Activated CD8-positive, alpha-beta memory T cell treated with anti-CD3 and anti-CD28 coated beads for 36 hours (primary cell): ENCODE data around the gene TTC36. TPM values are rescaled to one million over a fixed set of nuclear protein-coding genes. Genes with fewer than 3 reads are reported as not detected.
"Not testable (repeated sequence)": the region's sequence is repeated elsewhere in the genome, so short reads cannot be mapped to it uniquely, and the experiment has no call there.

ENCODE experiments used
- CTCF ChIA-PET: fragments of 350-600 bp; sonication (Branson Sonifier 250); formaldehyde crosslinking; loops from one replicate; lab custom pipeline; 2021; ENCODE audit warnings: antibody characterized with exemption; lab: Charles Lee
- POLR2A ChIA-PET: fragments of 350-600 bp; sonication (Branson Sonifier 250); formaldehyde crosslinking; loops from one replicate; lab custom pipeline; 2021; ENCODE audit warnings: antibody characterized with exemption; lab: Charles Lee
- total RNA-seq, 2 experiments: library from RNA; stranded (reverse); gene quantifications; one replicate each; pipeline ENCODE4 v1.2.3, GENCODE V29; 2021

TTC36 gene
- total RNA-seq, 2 experiments from 2014 or later = 0.38 to 0.52 TPM

- ChIA-PET CTCF (interaction anchor here (1.0 to 1.8 kb wide), 3 partner anchors 17 to 118 kb away, joined by 3 to 5 read pairs (median 3); no protein-coding TSS in a partner anchor), POLR2A (interaction anchor here (0.5 to 1.0 kb wide), 4 partner anchors 8 to 338 kb away, joined by 3 to 7 read pairs (median 4); no protein-coding TSS in a partner anchor)
Observed at GRCh38 chr11:118571701-118572060, 44.4 kb downstream of the TTC36 start.

- ChIA-PET POLR2A (interaction anchor here (0.5 to 1.0 kb wide), 4 partner anchors 9 to 337 kb away, joined by 3 to 7 read pairs (median 4); no protein-coding TSS in a partner anchor), CTCF (interaction anchor here (0.8 to 1.8 kb wide), 4 partner anchors 17 to 118 kb away, joined by 3 to 5 read pairs (median 3); no protein-coding TSS in a partner anchor)
Observed at GRCh38 chr11:118572061-118572980, 45.0 kb downstream of the TTC36 start, which contains the start of gene ARCN1. TSS of gene ARCN1 (plus strand) at chr11:118572409. CDS start at chr11:118572548, 139 bp downstream.

GRCh38 chr11:118572981-118573550 lies 45.8 kb downstream of the TTC36 start:
- ChIA-PET CTCF (interaction anchor here (0.8 to 1.2 kb wide), 2 partner anchors 39 to 117 kb away, joined by 3 read pairs; no protein-coding TSS in a partner anchor), POLR2A (no interaction called here)

- CTCF ChIA-PET = no interaction called here
Observed at GRCh38 chr11:118574636-118575035, 47.4 kb downstream of the TTC36 start.

DNA sequence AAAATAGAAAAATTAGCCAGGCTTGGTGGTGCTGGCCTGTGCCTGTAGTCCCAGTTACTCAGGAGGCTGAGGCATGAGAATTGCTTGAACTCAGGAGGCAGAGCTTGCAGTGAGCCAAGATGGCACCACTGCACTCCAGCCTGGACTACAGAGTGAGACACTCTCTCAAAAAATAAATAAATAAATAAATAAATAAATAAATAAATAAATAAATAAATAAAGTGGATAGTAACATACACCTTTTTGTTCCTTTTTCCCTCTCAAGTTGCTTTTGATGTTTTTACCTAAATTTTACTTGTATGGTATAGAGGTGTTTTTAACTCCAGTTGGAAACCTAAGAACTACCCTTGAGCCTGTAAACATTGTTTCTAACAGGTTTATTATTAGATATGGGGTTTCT lies 50.7 kb downstream of the TTC36 start:
- POLR2A ChIA-PET, CTCF ChIA-PET: not testable (repeated sequence)

More at GRCh38 chr11:118574636-118575035, 47.4 kb downstream of the TTC36 start:
- POLR2A ChIA-PET = no interaction called here

Other genes starting within 250 kb of the TTC36 start
- gene CD3E, start 222.7 kb upstream of the TTC36 start, total RNA-seq = 100 to 1,000 TPM; 491 to 500 TPM
- gene CD3D, start 184.8 kb upstream of the TTC36 start, total RNA-seq = 100 to 1,000 TPM; 407 to 417 TPM
- 100 to 1,000 TPM; 145 to 146 TPM for gene CD3G, start 183.1 kb upstream of the TTC36 start, total RNA-seq
- 10 to 100 TPM; 54.0 to 55.7 TPM for gene UBE4A, start 167.9 kb upstream of the TTC36 start, total RNA-seq
- gene ATP5MG, start 125.9 kb upstream of the TTC36 start, total RNA-seq = 100 to 1,000 TPM; 279 to 296 TPM
- gene KMT2A, start 91.0 kb upstream of the TTC36 start, total RNA-seq = 10 to 100 TPM; 66.5 to 67.6 TPM
- 1 to 10 TPM; 8.9 to 9.6 TPM for gene TMEM25, start 3.7 kb downstream of the TTC36 start, total RNA-seq
- gene IFT46, start 38.5 kb downstream of the TTC36 start, total RNA-seq = 10 to 100 TPM; 21.9 to 22.3 TPM
- gene ARCN1, start 44.9 kb downstream of the TTC36 start, total RNA-seq = 100 to 1,000 TPM; 146 to 148 TPM
- gene PHLDB1, start 80.1 kb downstream of the TTC36 start, total RNA-seq = 1 to 10 TPM; 1.6 to 1.9 TPM
- gene TREH, start 152.2 kb downstream of the TTC36 start, total RNA-seq = not detected